SU-DHL-6 (cell line): ENCODE results near the gene TMEM196.

ENCODE experiments used
- H2AFZ ChIP-seq: fragments of 200-600 bp; sonication (generic); 2 replicates; pipeline ENCODE4 v1.6.1; 2014; ENCODE audit warnings: low read depth, mild to moderate bottlenecking, moderate library complexity, mixed read lengths, antibody characterized with exemption, low read length; ENCODE audit not compliant: severe bottlenecking
- H3F3A ChIP-seq: fragments of 200-600 bp; shearing (Covaris generic); 2 replicates; pipeline ENCODE4 v1.6.0; 2016; ENCODE audit warnings: antibody characterized with exemption, mild to moderate bottlenecking; ENCODE audit not compliant: insufficient read depth
- H3K27ac ChIP-seq: fragments of 200-600 bp; sonication (generic); 2 replicates; pipeline ENCODE4 v1.5.1; 2016; ENCODE audit warnings: low read depth, mild to moderate bottlenecking, low read length, moderate library complexity, mixed read lengths
- H3K27me3 ChIP-seq: fragments of 200-600 bp; sonication (generic), shearing (Covaris generic); 2 replicates; pipeline ENCODE4 v1.6.0; 2014; ENCODE audit warnings: mild to moderate bottlenecking, low read length
- H3K36me3 ChIP-seq: fragments of 200-600 bp; sonication (generic); 2 replicates; pipeline ENCODE4 v1.6.1; 2014; ENCODE audit warnings: mild to moderate bottlenecking, low read length, mixed read lengths
- H3K4me2 ChIP-seq: fragments of 300-600, 200-600 bp; shearing (Covaris generic), sonication (generic); 2 replicates; pipeline ENCODE4 v1.6.0; 2014; ENCODE audit warnings: low read length, low read depth, mild to moderate bottlenecking; ENCODE audit not compliant: poor library complexity, severe bottlenecking
- H3K4me3 ChIP-seq: fragments of 200-600 bp; sonication (generic); 2 replicates; pipeline ENCODE4 v1.5.1; 2014; ENCODE audit warnings: antibody characterized with exemption, low read length, mild to moderate bottlenecking, mixed read lengths; ENCODE audit not compliant: insufficient read depth, poor library complexity, severe bottlenecking
- H3K79me2 ChIP-seq: fragments of 200-600 bp; sonication (generic); 2 replicates; pipeline ENCODE4 v1.6.1; 2014; ENCODE audit warnings: mild to moderate bottlenecking, low read length, moderate library complexity; ENCODE audit not compliant: insufficient read depth
- H3K9ac ChIP-seq: fragments of 200-600 bp; sonication (generic); 2 replicates; pipeline ENCODE4 v1.7.0; 2014; ENCODE audit warnings: mild to moderate bottlenecking, low read length
- H3K9me2 ChIP-seq: fragments of 200-600 bp; sonication (generic); replicated peaks from 2 replicates; pipeline ENCODE4 v1.6.1; 2014; ENCODE audit warnings: low read length; ENCODE audit not compliant: insufficient read depth
- H3K9me3 ChIP-seq: fragments of 200-600 bp; sonication (generic); 2 replicates; pipeline ENCODE4 v1.6.1; 2014; ENCODE audit warnings: low read length, mixed read lengths; ENCODE audit not compliant: insufficient read depth
- H4K20me1 ChIP-seq: fragments of 200-600 bp; sonication (generic); 2 replicates; pipeline ENCODE4 v1.6.1; 2014; ENCODE audit warnings: low read depth, mild to moderate bottlenecking, antibody characterized with exemption, low read length, moderate library complexity, mixed read lengths
- CTCF ChIP-seq: fragments of 200-600 bp; sonication (generic); IDR thresholded peaks from one replicate; pipeline ENCODE4 v1.5.1; 2017; ENCODE audit warnings: antibody characterized with exemption, mild to moderate bottlenecking, low read length, moderate library complexity; ENCODE audit not compliant: insufficient read depth, poor library complexity, severe bottlenecking
- EZH2phosphoT487 ChIP-seq: fragments of 200-600 bp; sonication (generic), shearing (Covaris generic); conservative IDR thresholded peaks from 2 replicates; pipeline ENCODE4 v1.6.1; 2018; ENCODE audit warnings: mild to moderate bottlenecking, antibody characterized with exemption, low read length, moderate library complexity, mixed read lengths

TMEM196 gene

DNA sequence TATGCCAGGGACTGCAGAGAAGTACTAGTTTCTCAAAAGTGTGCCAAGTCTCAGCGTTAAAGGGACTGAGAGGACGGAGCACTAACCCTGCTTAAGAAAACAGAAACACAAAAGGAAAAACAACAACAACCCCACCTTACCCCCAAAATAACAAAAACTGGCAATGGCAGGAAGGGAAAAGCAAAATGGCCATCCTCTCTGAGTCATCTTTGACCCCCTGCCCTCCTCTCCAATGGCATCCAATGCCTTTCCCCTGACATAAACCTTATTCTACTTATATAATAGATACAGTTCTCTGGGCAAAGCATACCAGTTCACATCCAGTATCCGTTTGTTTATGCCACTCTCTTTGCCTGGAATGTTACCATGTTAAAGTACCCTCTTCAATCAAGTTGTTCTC is 66.2 kb downstream of the TMEM196 start:
- peak overlapping the region; percentile 69 for H3K9ac ChIP-seq
- H3K27ac ChIP-seq = no peak overlapping the region
- H3K4me3 ChIP-seq = peak overlapping the region; percentile 84
- peak overlapping the region; percentile 85 for H3K4me2 ChIP-seq
- H3K79me2 ChIP-seq = peaks cover 50% of the 10 kb centered on the region
- peaks cover 9% of the 10 kb centered on the region; the same call in 1 of the 2 replicates for H4K20me1 ChIP-seq
- H3K36me3 ChIP-seq = 0 out of 2 replicates have a peak, but pooled peaks cover 12% of the 10 kb centered on the region
- H3K27me3 ChIP-seq = no peaks in the 10 kb centered on the region
- no peaks in the 10 kb centered on the region for H3K9me3 ChIP-seq
- no peaks in the 10 kb centered on the region for H3K9me2 ChIP-seq
- no peak for TF ChIP-seq CTCF
- no peaks in the 10 kb centered on the region for H3F3A ChIP-seq
- no peak overlapping the region for H2AFZ ChIP-seq

DNA sequence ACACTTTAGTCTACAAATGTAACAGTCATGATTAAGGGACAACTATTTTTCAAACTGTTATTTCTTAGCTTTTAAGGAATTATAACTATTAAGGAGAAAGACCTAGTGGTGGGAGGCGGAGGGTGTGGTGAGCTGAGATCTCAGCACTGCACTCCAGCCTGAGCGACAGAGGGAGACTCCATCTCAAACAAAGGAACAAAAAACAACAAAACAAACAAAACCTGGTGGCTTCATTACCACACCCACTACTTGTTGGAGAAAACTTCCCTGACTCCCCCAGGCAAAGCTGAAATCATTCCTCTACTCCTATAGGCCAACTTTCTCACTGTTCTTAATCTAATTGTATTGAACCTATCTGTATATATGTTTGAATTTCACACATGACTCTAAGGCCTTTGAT is 67.8 kb downstream of the TMEM196 start:
- Histone ChIP-seq H3K9ac (no peak overlapping the region), H3K36me3 (peaks cover 17% of the 10 kb centered on the region; the same call in 1 of the 2 replicates), H2AFZ (no peak overlapping the region), H3K27ac (no peak overlapping the region), H3K27me3 (no peaks in the 10 kb centered on the region), H3K4me3 (no peak overlapping the region), H3K9me3 (no peaks in the 10 kb centered on the region), H3K9me2 (no peaks in the 10 kb centered on the region), H4K20me1 (peaks cover 9% of the 10 kb centered on the region; the same call in 1 of the 2 replicates), H3K79me2 (peaks cover 55% of the 10 kb centered on the region), H3K4me2 (peak overlapping the region; percentile 85), H3F3A (no peaks in the 10 kb centered on the region)
- TF ChIP-seq EZH2phosphoT487 (no peak), CTCF (no peak)

DNA sequence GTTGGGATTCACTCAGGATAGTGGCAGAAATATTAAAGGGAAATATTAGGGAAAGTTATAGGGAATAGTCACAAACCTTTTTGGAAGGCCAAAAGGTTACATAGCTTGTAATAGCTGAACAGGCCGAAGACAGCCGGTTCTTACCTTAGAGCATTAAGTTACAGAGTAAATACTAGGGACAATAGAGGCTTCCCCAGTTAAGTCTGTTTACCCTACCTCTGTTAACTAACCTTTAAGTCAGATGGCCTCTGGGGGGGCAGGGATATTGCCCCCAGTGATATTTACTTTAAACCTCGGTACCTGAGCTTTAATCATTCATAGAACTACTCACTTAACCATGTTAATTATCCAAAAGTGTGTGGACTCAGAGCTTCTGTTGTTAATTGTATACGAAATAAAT is 71.9 kb downstream of the TMEM196 start:
- Histone ChIP-seq H3K9me2 (no peaks in the 10 kb centered on the region), H3K4me2 (no peak overlapping the region), H4K20me1 (peaks cover 9% of the 10 kb centered on the region; the same call in 1 of the 2 replicates), H3K36me3 (peaks cover 34% of the 10 kb centered on the region), H3F3A (0 out of 2 replicates have a peak, but pooled peaks cover 3% of the 10 kb centered on the region), H3K79me2 (peaks cover 32% of the 10 kb centered on the region), H3K9me3 (no peaks in the 10 kb centered on the region), H3K4me3 (no peak overlapping the region), H3K27ac (no peak overlapping the region), H2AFZ (no peak overlapping the region), H3K9ac (no peak overlapping the region), H3K27me3 (no peaks in the 10 kb centered on the region)
- TF ChIP-seq CTCF (no peak), EZH2phosphoT487 (no peak)

DNA sequence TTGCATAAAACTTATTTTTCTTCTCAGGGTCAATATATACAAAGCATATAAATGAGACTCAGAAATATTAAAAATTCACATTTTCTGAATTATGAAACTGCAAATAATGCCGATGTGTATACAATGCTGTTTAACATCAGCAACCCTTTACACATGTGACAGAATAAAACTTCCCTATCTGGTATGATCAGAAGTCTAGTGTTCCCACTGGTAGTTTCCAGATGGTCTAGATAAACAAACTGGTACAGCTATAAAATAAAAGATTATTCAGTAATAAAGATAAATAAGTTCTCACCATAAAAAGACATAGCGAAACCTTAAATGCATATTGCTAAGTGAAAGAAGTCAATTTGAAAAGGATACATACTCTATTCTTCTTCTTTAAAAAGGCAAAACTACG is 72.5 kb downstream of the TMEM196 start:
- H3K27me3 ChIP-seq = no peaks in the 10 kb centered on the region
- no peaks in the 10 kb centered on the region for H3K9me3 ChIP-seq
- no peak overlapping the region for H3K4me2 ChIP-seq
- no peak overlapping the region for H3K27ac ChIP-seq
- H3K4me3 ChIP-seq = no peak overlapping the region
- peaks cover 34% of the 10 kb centered on the region for H3K36me3 ChIP-seq
- no peak overlapping the region for H2AFZ ChIP-seq
- no peak overlapping the region for H3K9ac ChIP-seq
- 0 out of 2 replicates have a peak, but pooled peaks cover 3% of the 10 kb centered on the region for H3F3A ChIP-seq
- H3K79me2 ChIP-seq = peaks cover 26% of the 10 kb centered on the region
- no peak for TF ChIP-seq CTCF
- TF ChIP-seq EZH2phosphoT487 = no peak
- no peaks in the 10 kb centered on the region for H3K9me2 ChIP-seq
- peaks cover 5% of the 10 kb centered on the region; the same call in 1 of the 2 replicates for H4K20me1 ChIP-seq
